HUES6 (cell line): ENCODE results near the gene RBMS1.

ENCODE experiments used
- H3K27ac ChIP-seq: 2 replicates; pipeline ENCODE4 v1.7.0; 2013; ENCODE audit warnings: low read depth, mild to moderate bottlenecking, low read length, inconsistent platforms
- H3K27me3 ChIP-seq: 2 replicates; pipeline ENCODE4 v1.6.1; 2013; ENCODE audit warnings: low read length; ENCODE audit not compliant: control insufficient read depth, insufficient read depth
- H3K36me3 ChIP-seq: 2 replicates; pipeline ENCODE4 v1.6.1; 2013; ENCODE audit warnings: low read length; ENCODE audit not compliant: control insufficient read depth, insufficient read depth
- H3K4me1 ChIP-seq: 2 replicates; pipeline ENCODE4 v1.6.1; 2013; ENCODE audit warnings: low read length; ENCODE audit not compliant: control insufficient read depth, insufficient read depth
- H3K4me3 ChIP-seq: 2 replicates; pipeline ENCODE4 v1.5.1; 2013; ENCODE audit warnings: low read depth, low read length
- H3K9ac ChIP-seq: one replicate; pipeline ENCODE4 v1.6.1; 2013; ENCODE audit warnings: mild to moderate bottlenecking, low read length
- H3K9me3 ChIP-seq: 2 replicates; pipeline ENCODE4 v1.6.1; 2013; ENCODE audit warnings: low read depth, low read length; ENCODE audit not compliant: control insufficient read depth, insufficient read depth

RBMS1 gene

DNA sequence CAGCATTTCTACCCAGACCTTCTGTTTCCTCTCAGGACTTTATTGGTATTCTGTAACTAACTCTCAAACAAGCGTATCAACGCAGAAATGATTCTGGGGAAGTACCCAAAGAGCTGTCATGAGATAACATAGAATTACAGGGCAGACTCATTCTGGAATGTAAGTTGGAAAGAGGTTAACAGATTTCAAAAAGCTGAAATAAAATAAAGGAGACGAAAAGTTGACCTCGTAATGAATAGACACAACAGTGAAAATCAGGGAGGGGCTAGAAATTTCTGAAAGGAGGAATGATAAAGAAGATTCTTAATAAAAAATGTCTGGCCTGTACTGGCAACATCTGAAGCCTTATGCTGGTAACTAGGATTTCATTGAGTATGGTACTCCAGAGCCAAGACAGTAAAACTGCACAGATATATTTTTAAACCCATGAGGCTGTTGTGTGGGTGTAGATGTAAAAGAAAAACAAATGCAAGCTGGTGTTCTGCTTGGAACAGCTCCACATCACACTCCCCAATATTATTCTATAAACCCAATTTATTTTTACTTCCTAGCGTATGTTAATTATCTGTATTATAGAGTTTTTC, 23.9 kb downstream of the RBMS1 start:
- no peaks in the 10 kb centered on the region for H3K36me3 ChIP-seq

DNA sequence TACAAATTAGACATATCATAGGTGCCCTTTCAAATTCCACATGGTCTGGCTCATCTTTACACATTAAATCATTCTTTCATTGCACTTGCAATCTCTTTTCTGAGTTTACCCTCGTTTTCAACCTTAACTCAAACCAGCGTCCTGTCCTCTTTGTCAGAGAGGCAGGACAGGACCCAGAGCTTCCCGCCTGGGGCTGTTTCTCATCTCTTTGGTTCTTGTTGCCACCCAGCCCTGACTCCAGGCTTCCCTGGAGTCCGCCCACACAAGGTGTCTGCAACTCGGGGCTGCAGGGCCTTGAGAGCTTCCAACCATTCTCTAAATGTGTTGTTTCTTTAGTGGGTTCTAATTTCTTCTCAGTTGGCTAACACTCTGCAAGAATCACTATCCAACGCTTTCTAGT, 24.4 kb downstream of the RBMS1 start:
- peaks cover 15% of the 10 kb centered on the region for H3K4me1 ChIP-seq
- no peak overlapping the region for H3K27ac ChIP-seq
- no peaks in the 10 kb centered on the region for H3K27me3 ChIP-seq
- no peaks in the 10 kb centered on the region for H3K9me3 ChIP-seq
- no peaks in the 10 kb centered on the region for H3K36me3 ChIP-seq
- H3K9ac ChIP-seq = no peak overlapping the region
- no peak overlapping the region for H3K4me3 ChIP-seq

More for the DNA sequence above, 23.9 kb downstream of the RBMS1 start:
- Histone ChIP-seq H3K4me3 (no peak overlapping the region), H3K27ac (no peak overlapping the region), H3K4me1 (peaks cover 15% of the 10 kb centered on the region), H3K27me3 (no peaks in the 10 kb centered on the region), H3K9me3 (no peaks in the 10 kb centered on the region), H3K9ac (no peak overlapping the region)

DNA sequence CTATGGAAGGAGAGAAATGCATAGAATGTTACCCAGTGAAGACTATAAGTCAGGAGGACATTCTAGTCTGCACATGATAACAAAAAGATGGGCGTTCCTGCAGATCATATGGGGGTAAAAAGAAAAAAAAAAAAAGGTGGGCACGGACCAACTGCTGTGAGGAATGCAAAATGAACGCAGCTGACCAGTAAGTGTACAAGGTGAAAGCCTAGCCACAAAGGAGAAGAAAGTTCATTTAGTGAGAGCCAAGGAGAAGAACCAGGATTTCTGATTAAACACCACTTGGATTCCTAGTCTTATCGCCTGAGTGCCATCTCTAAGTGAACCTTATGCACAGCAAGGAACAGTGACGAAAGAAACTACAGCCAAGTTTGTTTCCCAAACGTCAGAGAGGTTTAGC, 26.5 kb downstream of the RBMS1 start:
- Histone ChIP-seq H3K9ac (no peak overlapping the region), H3K27ac (no peak overlapping the region), H3K4me1 (peaks cover 7% of the 10 kb centered on the region; the same call in 1 of the 2 replicates), H3K9me3 (no peaks in the 10 kb centered on the region), H3K4me3 (no peak overlapping the region), H3K36me3 (no peaks in the 10 kb centered on the region), H3K27me3 (no peaks in the 10 kb centered on the region)

DNA sequence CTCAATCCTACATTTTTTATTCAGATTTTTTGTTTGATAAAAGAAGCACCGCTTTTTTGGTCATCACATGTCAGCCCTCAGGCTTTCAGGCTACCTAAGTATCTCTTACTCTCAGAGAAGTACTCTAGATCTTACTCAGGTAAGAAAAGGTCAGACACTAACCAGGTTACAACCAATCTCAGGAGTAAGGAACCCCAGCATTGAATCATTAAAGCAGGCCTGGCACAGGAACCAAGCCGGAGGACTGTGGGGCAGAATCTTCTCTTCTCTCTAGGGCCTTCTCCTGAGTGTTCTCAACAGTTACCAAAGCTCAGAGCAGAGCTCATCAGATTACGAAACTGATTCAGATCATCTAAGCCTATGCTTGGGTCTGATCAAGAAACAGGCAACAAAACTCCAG, 28.2 kb downstream of the RBMS1 start:
- no peaks in the 10 kb centered on the region for H3K9me3 ChIP-seq
- no peak overlapping the region for H3K9ac ChIP-seq
- H3K27ac ChIP-seq = no peak overlapping the region
- H3K4me3 ChIP-seq = no peak overlapping the region
- no peaks in the 10 kb centered on the region for H3K36me3 ChIP-seq
- peaks cover 7% of the 10 kb centered on the region; the same call in 1 of the 2 replicates for H3K4me1 ChIP-seq
- H3K27me3 ChIP-seq = no peaks in the 10 kb centered on the region

DNA sequence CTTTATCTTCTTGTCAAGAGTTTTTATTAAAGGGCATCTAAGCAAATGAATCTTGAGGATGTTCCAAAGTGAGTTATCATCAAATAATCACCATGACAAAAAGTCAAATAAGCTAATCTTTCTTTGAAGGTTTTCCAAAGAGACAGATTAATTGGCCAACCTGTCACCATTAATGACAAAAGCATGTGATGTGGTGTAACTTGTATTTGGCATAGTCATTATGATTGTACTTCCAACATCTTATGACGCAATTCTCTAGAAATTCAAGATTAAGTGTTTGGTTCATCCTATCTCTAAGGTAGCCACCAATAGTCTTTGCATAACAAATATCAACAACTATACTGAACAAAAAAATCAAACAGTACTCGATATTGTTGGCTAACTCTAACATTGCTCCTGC, 28.6 kb downstream of the RBMS1 start:
- Histone ChIP-seq H3K9ac (no peak overlapping the region), H3K4me1 (peaks cover 7% of the 10 kb centered on the region; the same call in 1 of the 2 replicates), H3K4me3 (no peak overlapping the region), H3K36me3 (no peaks in the 10 kb centered on the region), H3K9me3 (no peaks in the 10 kb centered on the region), H3K27ac (no peak overlapping the region), H3K27me3 (no peaks in the 10 kb centered on the region)

DNA sequence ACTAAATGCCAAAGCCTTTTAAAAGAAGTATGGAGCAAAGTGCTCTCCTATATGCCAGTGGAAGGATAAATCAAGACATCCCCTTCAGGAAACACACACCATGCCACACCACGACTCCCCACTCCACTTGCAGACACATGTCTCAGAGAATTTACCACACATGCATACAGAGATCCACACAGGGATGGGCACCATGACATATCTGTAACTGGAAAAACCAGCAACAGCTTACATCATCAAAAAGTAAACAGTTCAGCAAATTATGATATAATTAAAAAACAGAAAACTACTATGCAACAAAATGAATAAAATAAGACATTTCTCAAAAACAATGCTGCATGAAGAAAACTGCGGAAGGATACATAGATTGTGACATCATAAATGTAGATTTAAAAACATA, 29.6 kb downstream of the RBMS1 start:
- Histone ChIP-seq H3K9ac (no peak overlapping the region), H3K4me1 (peaks cover 1% of the 10 kb centered on the region; the same call in 1 of the 2 replicates), H3K4me3 (no peak overlapping the region), H3K9me3 (no peaks in the 10 kb centered on the region), H3K27ac (no peak overlapping the region), H3K27me3 (no peaks in the 10 kb centered on the region), H3K36me3 (no peaks in the 10 kb centered on the region)

DNA sequence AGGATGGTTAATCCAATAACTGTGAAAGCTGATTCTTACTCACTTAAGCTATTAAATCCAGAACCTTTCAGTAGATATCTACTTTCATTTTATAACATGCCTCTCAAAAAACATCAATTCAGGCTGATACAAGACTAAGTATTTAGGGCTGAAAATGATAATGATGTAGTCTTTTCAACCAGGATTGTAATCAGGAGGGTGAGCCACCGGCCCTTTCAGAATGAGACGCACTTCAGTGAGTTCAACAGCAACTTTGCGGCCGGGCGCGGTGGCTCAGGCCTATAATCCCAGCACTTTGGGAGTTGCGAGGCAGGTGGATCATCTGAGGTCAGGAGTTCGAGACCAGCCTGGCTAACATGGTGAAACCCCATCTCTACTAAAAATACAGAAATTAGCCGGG, 30.4 kb downstream of the RBMS1 start:
- H3K9me3 ChIP-seq = no peaks in the 10 kb centered on the region
- no peaks in the 10 kb centered on the region for H3K36me3 ChIP-seq
- H3K4me3 ChIP-seq = no peak overlapping the region
- H3K4me1 ChIP-seq = no peaks in the 10 kb centered on the region
- no peak overlapping the region for H3K27ac ChIP-seq
- H3K27me3 ChIP-seq = no peaks in the 10 kb centered on the region
- H3K9ac ChIP-seq = no peak overlapping the region

DNA sequence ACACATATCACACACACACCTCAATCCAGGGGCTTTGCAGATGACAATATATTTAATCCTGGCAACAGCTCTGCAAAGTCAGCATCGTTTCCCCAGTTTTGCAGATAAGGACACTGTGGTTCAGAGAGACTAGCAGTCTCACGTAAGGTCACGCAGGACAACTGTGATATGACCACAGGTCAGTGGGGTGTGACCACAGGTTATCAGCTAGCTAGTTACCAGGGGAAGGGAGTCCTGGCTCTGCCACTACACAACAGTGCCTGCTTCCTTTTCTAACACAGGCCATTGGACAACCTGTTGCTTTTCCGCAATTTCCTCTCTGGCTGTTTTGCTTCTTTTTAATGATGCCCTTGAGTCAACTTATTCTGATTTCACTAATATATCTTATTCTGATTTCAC, 33.3 kb downstream of the RBMS1 start:
- H3K4me1 ChIP-seq = no peaks in the 10 kb centered on the region

DNA sequence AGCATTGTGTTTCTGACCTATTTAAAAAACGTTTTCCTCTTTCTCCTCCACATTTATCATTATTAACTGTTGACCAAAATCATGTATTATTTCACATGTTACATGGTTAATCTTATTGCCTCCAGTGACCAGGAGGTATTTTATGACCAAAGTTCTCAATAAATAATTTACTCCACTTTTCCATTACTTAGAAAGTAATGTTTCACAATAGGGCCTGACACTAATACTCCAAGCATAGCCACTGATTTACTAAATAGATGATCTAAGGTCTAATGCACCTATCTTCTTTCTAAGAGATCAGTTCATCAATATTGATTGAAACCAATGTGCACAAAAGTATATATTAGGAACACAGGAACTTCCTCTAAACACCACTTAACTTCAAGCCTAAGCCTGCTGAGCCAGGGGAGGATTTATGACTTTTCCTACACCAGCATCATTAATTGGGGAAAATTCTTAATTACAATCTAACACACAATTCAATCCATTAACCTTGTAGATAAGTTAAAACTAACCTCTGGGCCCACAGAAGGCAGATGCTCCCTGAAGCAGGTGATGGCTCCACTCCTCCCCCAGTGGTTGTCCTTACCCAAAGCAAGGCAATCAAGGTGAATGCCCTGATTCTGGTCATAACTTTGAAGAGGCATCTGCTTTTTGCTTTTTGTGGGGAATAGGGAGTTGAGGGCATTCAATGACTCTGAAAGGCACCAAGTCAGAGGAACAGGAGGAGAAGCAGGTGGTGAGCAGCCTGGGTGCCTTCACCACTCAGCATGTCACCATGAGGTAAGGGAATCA, 33.9 kb downstream of the RBMS1 start:
- Histone ChIP-seq H3K4me3 (no peak overlapping the region), H3K36me3 (no peaks in the 10 kb centered on the region), H3K27ac (no peak overlapping the region), H3K9me3 (no peaks in the 10 kb centered on the region), H3K9ac (no peak overlapping the region), H3K4me1 (no peaks in the 10 kb centered on the region), H3K27me3 (no peaks in the 10 kb centered on the region)

More for the DNA sequence above, 33.3 kb downstream of the RBMS1 start:
- Histone ChIP-seq H3K27me3 (no peaks in the 10 kb centered on the region), H3K9ac (no peak overlapping the region), H3K4me3 (no peak overlapping the region), H3K9me3 (no peaks in the 10 kb centered on the region), H3K36me3 (no peaks in the 10 kb centered on the region), H3K27ac (no peak overlapping the region)

DNA sequence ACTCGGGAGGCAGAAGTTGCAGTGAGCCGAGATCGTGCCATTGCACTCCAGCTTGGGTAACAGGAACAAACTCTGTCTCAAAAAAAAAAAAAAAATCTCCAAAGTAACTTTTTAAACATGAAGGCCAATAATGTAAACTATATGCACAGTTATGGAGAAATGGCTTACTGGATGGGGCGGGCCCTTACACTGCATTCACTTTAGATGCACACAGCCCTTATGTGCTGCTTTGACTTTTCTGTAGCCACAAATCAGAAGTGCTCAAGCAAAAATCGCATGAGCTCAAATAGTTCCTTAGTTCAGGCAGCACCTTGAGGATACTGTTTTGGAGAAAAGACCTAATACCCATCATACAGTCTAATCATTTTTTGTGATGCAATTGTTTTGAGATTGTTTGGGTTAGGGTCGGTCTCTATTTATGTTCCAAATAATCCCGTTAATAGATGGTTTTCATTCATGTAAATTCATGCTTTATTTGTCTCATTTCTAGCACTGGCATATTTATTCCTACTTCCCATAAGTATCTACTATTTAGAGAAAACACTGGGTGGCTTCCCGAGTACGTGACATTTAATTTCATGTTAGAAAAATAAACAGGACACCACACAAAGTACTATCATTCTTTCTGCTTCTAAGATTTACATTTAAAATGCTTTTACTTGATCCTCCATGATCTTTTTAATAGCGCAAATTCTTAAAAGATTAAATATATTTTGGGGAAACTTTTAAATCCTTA, 34.7 kb downstream of the RBMS1 start:
- Histone ChIP-seq H3K27me3 (no peaks in the 10 kb centered on the region), H3K9me3 (no peaks in the 10 kb centered on the region), H3K4me3 (no peak overlapping the region), H3K9ac (no peak overlapping the region), H3K4me1 (0 out of 2 replicates have a peak, but pooled peaks cover 3% of the 10 kb centered on the region), H3K36me3 (no peaks in the 10 kb centered on the region), H3K27ac (no peak overlapping the region)

DNA sequence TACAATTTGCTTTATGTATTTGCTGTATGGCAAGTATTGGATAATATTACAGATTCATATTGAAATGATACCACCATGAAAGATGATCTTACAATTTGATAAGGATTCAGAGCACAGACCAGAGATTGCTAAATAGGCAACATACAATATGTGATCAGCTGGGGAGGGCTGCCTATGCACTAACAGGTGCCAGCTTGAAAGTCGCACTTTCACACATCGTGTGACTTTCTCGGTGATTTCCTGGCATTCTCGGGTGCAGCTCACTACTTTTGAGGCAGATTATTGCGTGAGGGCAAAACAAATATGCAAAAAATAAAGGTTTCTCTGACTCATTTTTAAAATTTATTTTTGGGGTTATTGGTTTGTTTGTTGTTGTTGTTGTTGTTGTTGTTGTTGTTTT, 36.0 kb downstream of the RBMS1 start:
- H3K36me3 ChIP-seq = no peaks in the 10 kb centered on the region
- H3K9ac ChIP-seq = no peak overlapping the region
- no peaks in the 10 kb centered on the region for H3K9me3 ChIP-seq
- H3K4me3 ChIP-seq = no peak overlapping the region
- H3K4me1 ChIP-seq = 0 out of 2 replicates have a peak, but pooled peaks cover 3% of the 10 kb centered on the region
- H3K27me3 ChIP-seq = no peaks in the 10 kb centered on the region
- no peak overlapping the region for H3K27ac ChIP-seq
